ENCODE results near the gene C1QTNF3.
A peak's percentile ranks its signal among the peaks of the same experiment; 100 is the strongest.

C1QTNF3 gene

DNA sequence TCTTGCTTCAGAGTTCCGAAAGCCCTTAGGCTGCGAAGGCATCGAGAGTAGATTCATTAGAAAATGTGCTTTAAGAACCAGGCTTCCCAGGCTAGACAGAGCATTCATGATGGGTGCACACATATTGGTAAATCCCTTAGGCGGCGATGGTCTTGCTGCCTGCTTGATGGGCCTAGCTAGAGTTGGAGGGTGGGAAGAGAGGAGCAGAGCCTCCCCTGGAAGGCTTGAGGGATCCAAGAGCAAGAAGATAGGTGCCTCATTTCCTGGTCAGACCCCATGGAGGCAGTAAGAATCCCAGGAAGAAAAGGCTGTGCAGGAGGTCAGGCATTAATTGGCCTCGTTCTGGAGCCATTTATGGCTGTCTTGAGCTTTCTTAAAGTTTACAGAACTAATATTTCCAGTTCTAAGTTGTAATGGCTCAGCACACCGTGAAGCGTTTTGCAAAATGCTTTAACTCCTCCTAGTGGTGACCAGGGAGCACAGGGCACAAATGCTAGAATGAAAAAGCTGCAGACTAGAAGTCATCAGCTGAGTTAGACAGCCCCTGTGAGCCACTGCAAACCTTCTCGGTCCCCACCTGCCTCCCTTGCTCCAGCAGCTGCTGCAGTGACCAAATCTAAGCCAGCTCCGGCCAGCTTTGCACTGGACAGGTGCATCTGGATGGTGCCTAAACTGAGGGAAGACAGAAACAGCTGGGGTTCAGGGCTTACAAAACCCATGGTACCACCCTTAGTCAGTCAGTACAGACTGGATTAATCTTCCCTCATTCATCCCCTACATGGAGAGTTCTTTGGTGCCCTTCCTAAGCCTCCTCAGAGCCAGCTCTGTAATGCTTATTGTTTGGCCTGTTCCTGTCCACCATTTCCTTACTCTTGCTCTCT is 73.2 kb downstream of the C1QTNF3 start:
- H3K27ac ChIP-seq, result peak overlapping the region; percentile 34; the same call in 1 of the 2 replicates
- TF ChIP-seq, protein P1, sequence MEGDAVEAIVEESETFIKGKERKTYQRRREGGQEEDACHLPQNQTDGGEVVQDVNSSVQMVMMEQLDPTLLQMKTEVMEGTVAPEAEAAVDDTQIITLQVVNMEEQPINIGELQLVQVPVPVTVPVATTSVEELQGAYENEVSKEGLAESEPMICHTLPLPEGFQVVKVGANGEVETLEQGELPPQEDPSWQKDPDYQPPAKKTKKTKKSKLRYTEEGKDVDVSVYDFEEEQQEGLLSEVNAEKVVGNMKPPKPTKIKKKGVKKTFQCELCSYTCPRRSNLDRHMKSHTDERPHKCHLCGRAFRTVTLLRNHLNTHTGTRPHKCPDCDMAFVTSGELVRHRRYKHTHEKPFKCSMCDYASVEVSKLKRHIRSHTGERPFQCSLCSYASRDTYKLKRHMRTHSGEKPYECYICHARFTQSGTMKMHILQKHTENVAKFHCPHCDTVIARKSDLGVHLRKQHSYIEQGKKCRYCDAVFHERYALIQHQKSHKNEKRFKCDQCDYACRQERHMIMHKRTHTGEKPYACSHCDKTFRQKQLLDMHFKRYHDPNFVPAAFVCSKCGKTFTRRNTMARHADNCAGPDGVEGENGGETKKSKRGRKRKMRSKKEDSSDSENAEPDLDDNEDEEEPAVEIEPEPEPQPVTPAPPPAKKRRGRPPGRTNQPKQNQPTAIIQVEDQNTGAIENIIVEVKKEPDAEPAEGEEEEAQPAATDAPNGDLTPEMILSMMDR (conservative IDR thresholded peaks at IDR 0.05), result peak; percentile 82
- TF ChIP-seq ZFX (IDR thresholded peaks at IDR 0.05), result no peak

GRCh38 chr5:33968211-33969005 is 74.6 kb downstream of the C1QTNF3 start:
- TF ChIP-seq, protein P1 (conservative IDR thresholded peaks at IDR 0.05), result no peak
- no peak for TF ChIP-seq ZFX (IDR thresholded peaks at IDR 0.05)

More at GRCh38 chr5:33968211-33969005, 74.6 kb downstream of the C1QTNF3 start:
- H3K27ac ChIP-seq, result no peak overlapping the region

Measured in C4-2B (cell line).